Skin epidermis (tissue), 12 donors: ENCODE measurements around the gene GRIK3.

ENCODE experiments used
- H3K27ac ChIP-seq, 21 experiments: fragments of 200-600 bp; sonication (generic) in 11 of 21; one replicate each; pipeline ENCODE4 v1.5.0; 2020; ENCODE audit warnings: mild to moderate bottlenecking in 3 of 21, inconsistent platforms in 2 of 21, moderate library complexity in 2 of 21
- H3K4me3 ChIP-seq, 7 experiments: fragments of 200-600 bp; sonication (generic) in 2 of 7; one replicate each; pipeline ENCODE4 v1.5.0; 2020; ENCODE audit warnings: inconsistent platforms in 2 of 7, mild to moderate bottlenecking in 2 of 7, moderate library complexity in 1 of 7

The GRIK3 gene

DNA sequence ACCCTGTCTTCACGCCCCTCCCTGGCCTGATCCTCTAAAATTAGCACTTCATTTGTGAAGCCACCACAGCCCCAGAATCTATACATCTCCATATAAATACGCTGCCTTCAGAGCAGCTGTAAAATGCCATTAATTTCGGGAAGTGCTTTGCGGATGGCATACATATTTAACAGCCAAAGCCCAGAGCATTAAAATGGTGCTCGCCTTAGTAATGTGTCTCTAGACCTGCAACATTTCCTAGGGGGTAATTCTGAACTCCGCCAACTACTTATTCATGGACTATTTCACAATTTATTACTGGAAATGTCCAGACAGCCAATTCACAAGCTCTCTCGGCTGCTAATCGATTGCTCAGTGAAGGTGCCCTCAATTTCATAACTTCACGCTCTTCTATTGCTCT, 189.4 kb downstream of the GRIK3 start:
- Histone ChIP-seq H3K27ac (no peak overlapping the region), H3K4me3 (no peak overlapping the region)

DNA sequence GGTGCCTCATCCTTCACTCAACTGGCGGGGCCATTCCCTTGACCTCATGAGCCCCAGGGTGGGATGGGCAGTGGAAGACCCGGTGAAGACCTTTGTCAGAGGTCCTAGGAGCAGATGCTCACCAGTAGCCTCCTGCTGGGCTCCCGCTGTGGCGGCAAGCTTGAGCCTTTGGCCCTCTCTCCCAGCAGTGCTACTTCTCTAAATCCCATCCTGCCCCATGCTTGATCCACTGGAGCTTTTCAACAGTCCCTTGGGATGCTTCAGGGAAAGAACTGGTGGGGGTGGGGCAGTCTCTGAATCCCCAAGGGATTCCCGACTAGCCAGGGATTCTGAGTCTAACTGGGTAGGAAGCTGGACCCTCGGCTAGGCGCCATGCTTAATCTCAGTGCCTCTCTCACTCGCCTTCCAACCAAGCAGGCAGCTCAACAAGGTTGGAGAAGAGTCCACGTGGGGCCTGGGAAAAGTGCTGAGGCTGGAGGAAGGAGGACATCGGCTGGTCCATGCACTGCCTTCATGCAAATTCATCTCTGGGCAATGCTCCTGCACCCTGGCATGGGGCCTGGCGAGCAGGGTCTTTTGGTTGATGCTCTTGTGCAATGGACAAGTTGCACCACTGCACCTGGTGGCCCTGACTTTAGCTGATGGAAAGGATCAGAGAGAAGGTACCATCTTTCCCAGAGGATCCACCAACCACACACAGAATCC, 190.3 kb downstream of the GRIK3 start:
- H3K27ac ChIP-seq, result no peak overlapping the region
- H3K4me3 ChIP-seq, result no peak overlapping the region

DNA sequence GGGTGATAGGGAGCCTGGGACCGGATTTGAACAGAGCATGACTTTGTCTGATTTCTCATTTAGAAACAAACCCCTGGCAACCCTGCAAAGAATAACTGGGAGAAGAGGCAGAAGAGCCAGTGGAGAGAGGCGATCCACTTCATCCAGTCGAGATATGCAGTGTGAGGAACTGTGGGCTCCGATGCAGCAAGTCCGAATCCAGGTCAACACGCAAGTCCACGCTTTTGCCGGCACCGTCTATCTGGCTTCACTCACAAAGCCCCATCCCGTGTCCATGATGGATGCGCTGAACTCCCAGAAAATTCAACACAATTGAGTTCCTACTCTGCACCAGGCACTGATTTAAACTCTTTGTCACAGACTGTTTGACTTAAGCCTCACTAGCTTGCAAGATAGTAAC, 191.3 kb downstream of the GRIK3 start:
- Histone ChIP-seq H3K4me3 (no peak overlapping the region), H3K27ac (no peak overlapping the region)

DNA sequence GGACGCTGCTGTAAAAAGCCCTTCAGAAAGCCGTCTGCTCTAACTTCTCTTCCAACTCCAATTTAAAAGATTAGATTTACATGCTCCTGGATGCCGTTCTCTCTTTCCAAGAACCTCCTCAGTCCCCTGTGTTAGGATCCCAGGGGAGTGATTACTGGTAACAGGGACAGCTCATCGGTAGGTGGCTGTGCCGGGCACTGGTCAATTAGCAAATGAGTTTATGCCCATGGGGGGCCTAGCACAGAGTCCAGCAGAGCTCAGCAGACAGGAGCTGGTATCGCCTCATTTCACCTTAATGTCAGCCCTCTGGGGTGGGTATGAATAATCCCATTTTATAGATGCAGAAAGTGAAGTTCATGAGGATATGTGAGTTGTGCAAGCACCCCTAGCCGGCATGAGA, 191.9 kb downstream of the GRIK3 start:
- no peak overlapping the region for H3K4me3 ChIP-seq
- H3K27ac ChIP-seq, result no peak overlapping the region

GRCh38 chr1:36839485-36839884, 194.8 kb downstream of the GRIK3 start:
- Histone ChIP-seq H3K27ac (no peak overlapping the region), H3K4me3 (no peak overlapping the region)

GRCh38 chr1:36838888-36839287, 195.4 kb downstream of the GRIK3 start:
- Histone ChIP-seq H3K27ac (no peak overlapping the region), H3K4me3 (no peak overlapping the region)

- H3K27ac ChIP-seq, result no peak overlapping the region
- no peak overlapping the region for H3K4me3 ChIP-seq
These were observed 197.4 kb downstream of the GRIK3 start for GRCh38 chr1:36836916-36837315.

DNA sequence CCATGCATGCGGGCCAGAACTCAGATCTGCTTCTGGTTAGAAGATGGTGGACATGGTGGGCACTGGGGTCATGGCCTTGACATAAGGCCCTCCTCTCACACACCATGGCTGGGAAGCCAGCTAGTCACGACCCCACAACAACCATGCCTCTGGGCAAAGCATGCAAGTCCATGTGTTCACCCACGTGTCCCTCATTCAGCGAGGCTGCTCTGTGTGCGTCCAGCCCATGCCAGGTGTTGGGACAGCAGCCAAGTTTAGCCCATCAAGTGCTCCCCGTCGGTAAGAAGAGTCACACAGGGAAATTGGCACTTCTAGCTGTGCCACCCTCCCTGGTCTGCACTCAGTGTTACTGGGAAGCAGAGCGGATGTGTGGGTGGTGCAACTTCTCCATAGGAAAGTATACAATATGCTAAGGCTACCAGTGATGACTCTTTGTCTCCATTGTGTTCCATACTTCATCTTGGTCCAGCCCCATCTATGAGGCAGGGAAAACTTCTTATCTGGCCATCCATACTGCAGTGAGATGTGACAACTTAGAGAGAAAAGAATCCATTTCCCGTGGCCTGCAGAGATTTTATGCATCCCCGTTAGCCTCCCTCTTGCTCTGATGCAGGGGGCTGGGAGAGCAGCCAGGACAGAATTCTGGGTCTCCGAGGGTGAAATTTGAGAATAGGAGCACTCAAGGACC, 198.0 kb downstream of the GRIK3 start:
- Histone ChIP-seq H3K27ac (no peak overlapping the region), H3K4me3 (no peak overlapping the region)

DNA sequence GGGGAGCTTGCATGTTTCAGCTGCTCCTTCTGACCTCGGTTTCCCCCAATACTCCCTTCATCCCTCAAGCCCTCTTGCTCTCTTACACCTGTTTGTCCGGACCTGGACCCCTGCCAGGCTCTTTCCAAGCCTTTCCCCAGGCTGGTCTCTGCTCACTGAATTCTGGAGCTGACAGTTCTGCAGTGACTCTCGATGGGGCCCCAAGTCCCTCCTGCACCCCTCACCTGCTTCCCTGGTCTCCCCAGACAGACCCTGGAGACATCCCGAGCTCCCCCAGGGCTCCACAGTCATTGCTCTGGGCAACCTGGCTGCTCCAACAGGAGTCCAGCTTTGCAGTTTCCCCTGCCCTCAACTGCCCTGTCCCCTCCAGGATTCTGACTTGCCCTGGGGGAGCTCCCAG, 198.6 kb downstream of the GRIK3 start:
- H3K4me3 ChIP-seq, result no peak overlapping the region
- H3K27ac ChIP-seq, result no peak overlapping the region

DNA sequence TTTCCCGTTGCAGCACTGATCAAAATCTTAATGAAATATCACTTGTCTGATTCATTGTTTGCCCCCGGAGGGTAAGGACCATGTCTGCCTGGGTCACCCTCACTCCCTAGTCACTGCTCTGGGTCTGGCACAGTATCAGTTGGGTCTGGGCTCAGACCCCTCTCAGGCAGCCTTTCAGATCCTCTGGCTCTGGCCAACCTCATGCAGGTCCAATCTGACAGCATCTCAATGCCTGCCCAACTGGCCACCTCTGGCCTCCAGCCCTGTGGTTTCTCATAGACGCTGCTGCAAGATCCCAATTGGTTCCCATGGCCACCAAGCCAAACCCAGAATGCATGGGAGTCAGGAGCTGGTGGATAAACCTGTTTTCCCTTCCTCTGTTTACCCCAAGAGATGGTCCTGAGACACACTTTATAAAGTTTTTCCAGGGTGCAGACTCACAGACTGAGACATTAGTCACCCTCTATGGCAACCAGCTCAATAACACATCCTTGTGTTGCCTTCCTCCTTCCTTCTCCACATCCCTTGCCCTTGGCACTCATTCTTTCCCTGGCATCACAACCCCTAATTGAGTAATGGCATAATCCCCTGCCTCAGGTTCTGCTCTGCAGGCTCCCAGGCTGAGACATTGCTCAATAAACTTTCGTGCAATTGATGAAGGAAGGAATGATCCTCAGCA, 199.2 kb downstream of the GRIK3 start:
- H3K27ac ChIP-seq, result no peak overlapping the region
- H3K4me3 ChIP-seq, result no peak overlapping the region

GRCh38 chr1:36834586-36834985, 199.7 kb downstream of the GRIK3 start:
- Histone ChIP-seq H3K27ac (no peak overlapping the region), H3K4me3 (no peak overlapping the region)

GRCh38 chr1:36831186-36831810, 203.0 kb downstream of the GRIK3 start:
- H3K4me3 ChIP-seq, result no peak overlapping the region
- H3K27ac ChIP-seq, result no peak overlapping the region

GRCh38 chr1:36829961-36830360, 204.4 kb downstream of the GRIK3 start:
- H3K4me3 ChIP-seq, result no peak overlapping the region
- no peak overlapping the region for H3K27ac ChIP-seq

DNA sequence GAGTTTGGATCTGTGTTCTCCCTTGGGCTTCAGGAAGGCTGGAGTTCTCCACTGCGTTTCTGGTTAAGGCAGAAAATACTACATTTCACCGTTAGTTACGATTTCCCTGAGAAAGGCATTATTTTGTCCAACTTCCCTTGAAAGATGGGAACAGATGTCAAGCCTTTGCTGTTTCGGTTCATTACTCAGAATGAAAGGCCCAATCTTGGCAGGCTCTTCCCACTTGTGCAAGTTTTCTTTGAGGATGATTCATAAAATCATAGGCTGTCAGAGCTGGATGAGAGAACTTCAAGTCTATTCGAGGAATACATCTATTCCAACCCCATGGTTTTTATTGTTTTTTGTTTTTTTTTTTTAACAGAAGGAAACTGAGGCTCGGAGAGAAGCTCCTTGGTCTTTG, 205.2 kb downstream of the GRIK3 start:
- no peak overlapping the region for H3K27ac ChIP-seq
- H3K4me3 ChIP-seq, result no peak overlapping the region

- Histone ChIP-seq H3K27ac (no peak overlapping the region), H3K4me3 (no peak overlapping the region)
These were observed 209.1 kb downstream of the GRIK3 start for GRCh38 chr1:36825226-36825625.

DNA sequence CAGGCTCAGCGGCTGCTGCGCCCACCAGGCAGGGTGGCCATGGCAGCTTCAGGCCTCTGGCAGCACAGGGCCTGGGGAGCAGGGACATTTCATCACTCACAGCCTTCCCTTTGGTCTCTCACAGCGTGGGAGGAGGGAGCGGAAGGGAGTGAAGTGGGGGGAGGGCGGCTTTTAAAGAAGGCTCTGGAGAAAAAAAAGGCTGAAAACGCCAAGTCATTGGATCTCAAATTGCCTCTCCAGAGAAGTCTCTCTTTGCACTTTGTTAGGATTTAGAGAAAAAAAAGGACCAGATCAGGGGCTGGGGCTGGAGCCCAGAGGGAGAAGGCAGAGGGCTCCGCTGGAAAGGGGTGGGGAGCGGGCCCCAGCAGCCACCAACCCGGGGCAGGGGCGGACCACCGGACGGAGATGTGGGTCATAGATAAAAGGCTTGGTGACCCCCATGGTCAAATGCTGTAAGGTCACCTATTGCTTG, 209.9 kb downstream of the GRIK3 start:
- no peak overlapping the region for H3K27ac ChIP-seq
- H3K4me3 ChIP-seq, result no peak overlapping the region

DNA sequence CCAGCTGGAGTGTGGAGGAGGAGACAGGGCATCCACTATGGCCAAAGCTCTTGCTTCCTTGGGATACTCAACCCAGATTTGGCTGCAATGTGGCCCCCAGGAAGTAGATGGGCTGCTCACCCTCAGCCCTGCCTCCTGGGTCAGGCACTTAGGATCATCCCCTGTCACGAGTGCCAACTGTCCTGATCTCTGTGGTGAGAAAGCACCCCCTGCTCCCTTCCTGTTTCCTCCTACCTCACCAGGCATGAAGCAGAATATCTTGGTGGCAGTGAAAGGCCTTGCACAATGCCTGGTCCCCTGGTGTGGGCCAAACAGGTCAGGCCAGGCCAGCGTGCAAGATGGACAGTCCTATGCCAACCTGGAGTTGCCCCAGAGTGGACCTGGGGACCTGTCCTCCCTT, 211.7 kb downstream of the GRIK3 start:
- no peak overlapping the region for H3K27ac ChIP-seq
- no peak overlapping the region for H3K4me3 ChIP-seq

DNA sequence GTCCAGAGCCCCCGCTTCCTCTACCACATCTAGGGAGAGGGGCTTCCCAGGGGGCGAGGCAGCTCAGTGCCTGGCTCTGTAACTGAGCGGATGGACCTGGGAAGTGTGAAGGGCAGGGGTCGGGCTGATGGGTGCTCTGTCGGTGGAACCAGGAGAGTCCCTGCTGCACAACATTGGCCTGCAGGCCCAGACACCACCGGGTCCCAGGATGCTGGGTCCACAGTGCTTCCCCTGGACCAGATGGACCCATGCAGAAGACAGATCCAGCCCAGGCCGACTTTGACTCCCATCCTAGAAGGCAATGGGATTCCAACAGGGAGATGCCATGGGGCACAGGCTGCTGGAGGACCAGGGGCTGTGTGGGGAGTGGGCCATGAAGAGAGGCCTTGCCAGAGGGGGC, 212.9 kb downstream of the GRIK3 start:
- Histone ChIP-seq H3K27ac (no peak overlapping the region), H3K4me3 (no peak overlapping the region)

DNA sequence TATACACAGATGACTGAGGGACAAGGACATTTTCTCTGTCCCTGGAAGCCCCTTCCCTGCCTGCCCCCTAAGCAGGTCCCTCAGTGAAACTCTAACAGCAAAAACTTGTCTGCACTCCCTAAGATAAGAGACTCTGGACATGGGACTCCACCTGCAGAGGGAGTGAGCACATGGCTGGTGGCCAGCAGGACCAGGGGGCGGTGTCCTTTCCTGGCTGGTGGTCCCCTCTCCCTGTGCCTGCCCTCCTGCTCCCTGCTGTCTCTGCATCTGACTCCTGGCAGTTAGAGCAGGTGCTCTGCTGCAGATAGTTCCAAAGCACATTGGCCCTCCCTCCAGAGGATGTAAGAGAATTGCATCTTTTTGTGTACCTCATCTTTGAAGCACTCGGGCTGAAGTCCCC, 215.5 kb downstream of the GRIK3 start:
- H3K4me3 ChIP-seq, result no peak overlapping the region
- no peak overlapping the region for H3K27ac ChIP-seq

DNA sequence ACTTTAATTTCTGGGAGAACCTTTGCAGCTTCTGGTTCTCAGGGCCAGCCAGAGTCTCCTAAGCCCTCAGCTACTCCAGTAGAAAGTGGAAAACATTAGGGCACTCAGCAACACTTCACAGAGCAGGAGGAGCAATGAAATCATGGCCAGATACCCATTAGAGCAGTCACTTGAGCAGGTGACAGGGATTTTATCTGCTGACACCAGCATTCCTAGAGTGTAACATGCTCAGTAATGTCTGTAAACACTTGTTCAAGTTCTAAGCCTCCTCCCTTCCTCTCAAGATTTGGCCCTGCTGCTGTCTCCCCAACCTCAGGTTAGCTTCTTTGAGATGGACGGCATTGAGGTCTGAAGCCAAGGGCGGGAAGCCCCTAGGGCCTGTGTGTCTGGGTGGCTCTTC, 218.0 kb downstream of the GRIK3 start:
- no peak overlapping the region for H3K27ac ChIP-seq
- H3K4me3 ChIP-seq, result no peak overlapping the region

- Histone ChIP-seq H3K4me3 (no peak overlapping the region), H3K27ac (no peak overlapping the region)
These were observed 219.5 kb downstream of the GRIK3 start for GRCh38 chr1:36814774-36815173.
